HG02642 (cell line): ENCODE results near the gene CEACAM21.

Experiments used
- ATAC-seq: cut with Tn5 transposase; IDR thresholded peaks from one replicate; pipeline ENCODE4 v1.9.1; 2021; ENCODE audit warnings: mild to moderate bottlenecking; ENCODE audit not compliant: unreplicated experiment, poor library complexity

The CEACAM21 gene

DNA sequence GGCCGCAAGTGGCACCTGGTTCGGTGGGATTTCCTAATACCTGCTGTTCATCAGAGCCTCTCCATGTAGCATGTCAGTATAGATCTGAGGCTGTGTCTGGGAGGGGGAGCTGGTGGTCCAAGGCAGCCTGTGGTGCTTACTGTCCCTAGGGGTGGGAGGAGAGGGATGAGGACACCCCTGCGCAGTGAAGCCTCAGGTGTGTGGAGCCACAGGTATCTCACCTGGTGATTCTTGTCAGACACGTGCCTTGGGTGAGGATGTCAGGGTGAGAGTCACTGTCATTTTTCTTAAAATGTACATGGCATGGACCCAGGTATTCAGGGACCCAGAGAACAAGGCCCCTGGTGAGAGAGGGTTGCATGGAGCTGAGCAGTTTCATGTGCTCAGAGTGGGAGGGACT is 39.2 kb downstream of the CEACAM21 start:
- ATAC-seq = no peak

GRCh38 chr19:41616792-41617621 is 41.0 kb downstream of the CEACAM21 start:
- ATAC-seq = no peak

DNA sequence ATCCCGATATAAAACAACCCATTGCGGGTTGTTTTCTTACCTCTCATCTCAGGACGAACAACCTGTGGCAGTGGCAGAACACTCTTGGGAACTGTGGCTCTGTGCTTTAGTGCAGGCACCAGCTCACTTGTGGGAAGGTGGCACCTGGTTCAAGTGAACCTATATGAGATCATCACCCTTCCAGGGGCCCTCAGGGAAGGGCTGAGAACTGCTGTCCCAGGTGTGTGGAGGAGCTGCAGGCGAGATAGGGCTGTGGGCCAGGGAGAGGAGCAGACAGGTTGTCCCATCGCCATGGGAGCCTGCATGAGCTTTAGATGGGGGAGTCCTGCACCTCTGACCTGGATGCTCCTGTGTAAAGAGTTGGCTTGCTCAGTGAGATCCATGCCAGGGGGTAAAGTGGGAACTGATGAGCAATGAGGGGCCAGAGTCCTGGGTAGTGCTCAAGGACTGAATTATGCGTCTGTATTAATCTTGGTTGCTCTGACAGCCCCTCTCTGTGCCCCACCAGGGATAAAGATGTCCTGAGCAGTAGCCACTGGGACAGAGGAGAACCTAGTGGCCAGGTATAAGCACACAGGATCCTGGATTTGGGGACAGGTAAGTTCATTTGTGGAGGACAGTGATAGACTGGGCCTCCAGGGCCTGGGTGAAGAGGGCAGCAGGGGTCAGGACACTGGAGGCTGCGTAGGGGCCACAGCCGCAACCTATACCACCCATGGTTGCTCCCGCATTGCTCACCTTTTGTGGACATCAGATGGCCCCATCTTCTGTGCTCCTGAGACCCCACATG is 42.2 kb downstream of the CEACAM21 start:
- ATAC-seq = no peak

GRCh38 chr19:41619018-41619556 is 43.1 kb downstream of the CEACAM21 start:
- no peak for ATAC-seq

DNA sequence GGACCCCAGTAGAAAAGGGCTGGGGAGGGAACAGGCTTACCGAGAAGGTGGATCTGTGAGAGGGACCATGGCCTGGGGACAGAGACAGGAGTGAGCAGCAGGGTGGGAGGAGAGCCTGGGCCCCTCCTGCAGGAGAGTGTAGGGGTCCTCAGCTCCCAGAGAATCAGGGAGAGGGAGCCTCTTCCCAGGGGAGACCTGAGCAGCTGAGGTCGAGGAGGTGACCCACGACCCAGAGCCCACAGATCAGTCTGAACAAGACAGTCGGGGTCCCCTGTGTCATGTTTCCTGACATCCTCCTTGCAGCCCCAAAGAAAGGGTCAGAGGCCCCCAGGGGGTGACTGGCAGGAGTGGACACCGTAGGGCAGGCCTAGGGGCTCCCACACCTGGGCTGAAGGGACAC is 44.2 kb downstream of the CEACAM21 start:
- no peak for ATAC-seq

DNA sequence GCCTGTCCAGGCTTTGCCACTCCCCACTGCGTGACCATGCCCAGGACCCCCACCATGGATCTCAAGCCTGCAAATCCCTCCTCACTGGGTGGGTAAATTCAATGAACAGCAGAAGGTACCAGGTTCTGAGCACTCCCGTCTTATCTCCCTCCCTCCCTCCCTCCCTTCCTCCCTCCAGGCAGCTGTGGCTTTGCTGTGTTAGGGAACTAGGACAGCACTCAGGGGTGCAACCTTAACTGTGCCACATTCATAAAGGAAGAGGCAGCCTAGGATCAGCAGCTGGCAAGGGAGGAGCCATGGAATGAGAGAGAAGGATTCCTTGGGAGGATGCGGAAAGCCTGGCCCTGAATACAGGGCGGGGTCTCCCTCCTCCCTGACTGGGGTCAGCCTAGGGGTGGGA is 45.3 kb downstream of the CEACAM21 start:
- ATAC-seq = no peak

DNA sequence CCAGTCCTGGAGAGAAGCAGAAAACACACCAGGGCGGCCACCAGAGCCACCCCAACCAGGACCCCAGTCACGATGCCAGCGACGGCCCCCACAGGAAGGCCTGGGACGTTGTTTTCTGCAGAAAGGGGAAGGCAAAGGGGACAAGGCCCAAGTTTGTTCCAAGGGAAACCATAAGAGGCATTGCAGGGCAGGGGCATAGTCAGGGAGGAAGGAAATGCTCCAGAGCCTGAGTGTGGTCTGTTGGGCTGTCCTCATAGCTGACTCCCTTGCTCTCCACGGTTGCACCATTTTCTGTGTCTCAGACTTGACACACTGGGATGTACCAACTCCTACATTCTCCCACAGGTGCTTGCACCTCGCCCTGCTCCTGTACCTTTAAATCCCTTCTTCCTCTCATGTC is 45.7 kb downstream of the CEACAM21 start:
- no peak for ATAC-seq

- ATAC-seq = no peak
These were observed 47.4 kb downstream of the CEACAM21 start for GRCh38 chr19:41623360-41623759.

DNA sequence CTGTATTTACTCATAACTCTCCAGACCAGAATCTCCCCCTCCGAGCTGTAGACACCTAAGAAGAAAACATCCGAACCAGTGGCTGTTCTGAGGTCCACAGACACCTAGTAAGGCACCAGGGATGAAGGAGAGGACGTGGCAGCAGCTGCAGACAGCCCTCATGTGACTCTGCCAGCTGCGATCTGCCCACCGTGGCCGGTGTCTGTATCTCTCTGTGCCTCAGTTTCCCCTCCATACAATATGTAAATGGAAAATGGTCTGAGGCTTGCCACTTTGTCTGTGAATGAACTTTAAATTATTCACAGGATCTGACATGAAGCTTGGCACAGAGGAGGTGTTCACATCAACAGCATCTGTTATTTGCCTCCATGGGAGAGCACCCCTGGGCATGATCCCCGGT is 48.5 kb downstream of the CEACAM21 start:
- no peak for ATAC-seq

- ATAC-seq = no peak
These were observed 49.0 kb downstream of the CEACAM21 start for GRCh38 chr19:41624937-41625336.

- ATAC-seq = no peak
These were observed 50.3 kb downstream of the CEACAM21 start for GRCh38 chr19:41626278-41626677.

- ATAC-seq = no peak
These were observed 50.9 kb downstream of the CEACAM21 start, which contains the start of gene CEACAM4 for GRCh38 chr19:41626877-41627276. Gene CEACAM4 (minus strand): TSS chr19:41627074. CDS start chr19:41626963, 111 bp downstream.

DNA sequence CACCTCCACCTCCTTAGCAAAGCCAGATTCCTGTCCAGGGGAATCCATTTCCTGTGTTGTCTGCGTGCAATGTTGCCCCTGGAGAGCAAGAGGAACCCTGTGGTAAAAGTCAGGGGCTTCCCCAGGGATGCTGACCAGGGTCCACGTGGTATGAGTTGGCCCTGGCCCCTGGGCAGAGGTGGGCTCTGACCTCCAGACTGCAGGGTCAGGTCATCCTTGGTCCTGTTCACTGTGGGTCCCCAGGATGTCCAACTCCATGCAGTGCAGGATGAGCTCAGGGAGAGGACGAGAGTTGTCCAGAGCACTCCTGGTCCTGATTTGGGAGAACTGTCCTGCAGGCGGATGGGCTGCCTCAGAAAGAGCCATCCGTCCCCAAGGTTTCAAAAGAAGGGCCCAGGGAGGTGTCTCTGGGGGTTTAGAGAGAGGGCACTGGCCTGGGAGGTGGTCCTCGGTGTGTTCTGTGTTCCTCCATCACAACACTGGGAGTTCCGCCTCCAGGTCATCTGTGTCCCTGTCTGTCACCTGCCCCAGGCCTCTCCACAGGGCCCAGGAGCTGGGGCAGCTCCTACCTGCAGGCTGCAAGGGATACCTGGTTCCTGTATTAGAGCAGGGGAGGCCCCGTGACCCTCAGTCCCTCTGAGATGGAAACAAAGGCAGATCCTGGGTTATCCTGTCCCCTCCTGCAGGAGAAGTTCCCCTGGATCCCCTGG is 52.2 kb downstream of the CEACAM21 start:
- ATAC-seq = no peak
